ENCODE data around the gene MAT1A.

Gene MAT1A

GRCh38 chr10:80273523-80274170 is 15.8 kb downstream of the MAT1A start:
- TF ChIP-seq FOXP2 (optimal IDR thresholded peaks at IDR 0.05; ENCODE audit: borderline replicate concordance, extremely low read depth, extremely low read length, insufficient read depth) (no peak), POLR2AphosphoS5 (IDR thresholded peaks at IDR 0.05; ENCODE audit: low read depth, low read length) (no peak), REST (IDR thresholded peaks at IDR 0.05; ENCODE audit: insufficient read depth in 1 of 2, low read depth in 2 of 2, low read length in 2 of 2) (no peak), SIN3A (IDR thresholded peaks at IDR 0.05; ENCODE audit: borderline replicate concordance, insufficient read depth, low read length) (no peak), TAF1 (IDR thresholded peaks at IDR 0.05; ENCODE audit: borderline replicate concordance, insufficient read depth, low read length) (no peak)

- TF ChIP-seq SIN3A (IDR thresholded peaks at IDR 0.05; ENCODE audit: borderline replicate concordance, insufficient read depth, low read length): no peak
Measured at GRCh38 chr10:80272793-80273522, 16.5 kb downstream of the MAT1A start.

GRCh38 chr10:80271416-80271815 is 18.0 kb downstream of the MAT1A start:
- TF ChIP-seq TAF1 (IDR thresholded peaks at IDR 0.05; ENCODE audit: borderline replicate concordance, insufficient read depth, low read length) (no peak), FOXP2 (optimal IDR thresholded peaks at IDR 0.05; ENCODE audit: borderline replicate concordance, extremely low read depth, extremely low read length, insufficient read depth) (no peak), REST (IDR thresholded peaks at IDR 0.05; ENCODE audit: insufficient read depth in 1 of 2, low read depth in 2 of 2, low read length in 2 of 2) (no peak), SIN3A (IDR thresholded peaks at IDR 0.05; ENCODE audit: borderline replicate concordance, insufficient read depth, low read length) (no peak)

DNA sequence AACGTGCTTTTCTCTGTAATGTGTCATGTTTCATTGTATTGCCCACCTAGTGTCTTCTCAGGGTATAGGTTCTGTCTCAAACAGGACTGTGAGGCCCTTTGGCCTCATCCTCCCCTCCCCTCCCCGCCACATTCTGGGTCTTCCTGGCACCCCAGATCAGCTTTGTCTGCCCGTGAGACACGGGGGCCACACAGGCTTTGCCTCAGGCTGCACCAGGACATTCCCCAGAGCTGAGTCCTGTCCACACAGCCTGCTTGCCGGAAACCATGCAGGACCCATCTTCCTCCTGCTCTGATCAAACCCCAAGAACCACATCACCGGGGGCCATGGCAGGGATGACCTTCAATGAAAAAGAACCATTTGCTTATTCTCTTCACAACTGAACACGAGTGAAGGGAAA is 18.6 kb downstream of the MAT1A start:
- TF ChIP-seq FOXP2 (optimal IDR thresholded peaks at IDR 0.05; ENCODE audit: borderline replicate concordance, extremely low read depth, extremely low read length, insufficient read depth): no peak
- TF ChIP-seq POLR2AphosphoS5 (IDR thresholded peaks at IDR 0.05; ENCODE audit: low read depth, low read length): no peak
- no peak for TF ChIP-seq TAF1 (IDR thresholded peaks at IDR 0.05; ENCODE audit: borderline replicate concordance, insufficient read depth, low read length)
- no peak for TF ChIP-seq REST (IDR thresholded peaks at IDR 0.05; ENCODE audit: insufficient read depth in 1 of 2, low read depth in 2 of 2, low read length in 2 of 2)
- no peak for TF ChIP-seq SIN3A (IDR thresholded peaks at IDR 0.05; ENCODE audit: borderline replicate concordance, insufficient read depth, low read length)

DNA sequence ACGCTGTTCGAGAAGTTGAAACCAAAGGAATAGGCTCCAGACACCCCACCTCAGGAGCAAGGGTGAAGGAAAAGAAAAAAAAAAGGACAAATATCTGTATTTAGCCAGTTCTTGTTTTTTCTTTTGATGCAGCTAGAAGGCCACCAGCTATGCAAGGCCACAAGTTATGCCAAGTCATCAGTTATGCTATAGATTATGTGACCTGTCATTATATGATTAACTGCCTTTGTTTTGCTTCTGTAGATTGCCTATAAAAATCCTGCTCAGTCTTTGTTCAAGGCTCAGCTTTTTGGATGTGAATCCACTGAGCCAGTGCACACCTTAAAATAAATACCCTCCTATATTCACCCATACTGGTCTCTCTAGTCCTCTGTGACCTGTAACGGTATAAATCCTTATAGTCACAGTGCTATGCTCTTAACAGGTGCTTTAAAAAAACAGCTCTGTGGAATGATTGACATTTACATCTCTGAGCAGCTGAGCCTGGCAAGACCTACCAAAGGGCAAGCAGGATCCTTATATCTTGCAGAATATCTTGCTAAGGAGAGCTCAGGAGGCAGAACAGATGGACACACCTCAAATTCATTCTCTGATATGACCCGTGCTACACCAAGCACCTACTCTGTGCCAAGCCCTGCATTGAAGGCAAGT is 20.4 kb downstream of the MAT1A start:
- no peak for TF ChIP-seq FOXP2 (optimal IDR thresholded peaks at IDR 0.05; ENCODE audit: borderline replicate concordance, extremely low read depth, extremely low read length, insufficient read depth)
- no peak for TF ChIP-seq REST (IDR thresholded peaks at IDR 0.05; ENCODE audit: insufficient read depth in 1 of 2, low read depth in 2 of 2, low read length in 2 of 2)
- no peak for TF ChIP-seq POLR2AphosphoS5 (IDR thresholded peaks at IDR 0.05; ENCODE audit: low read depth, low read length)
- no peak for TF ChIP-seq TAF1 (IDR thresholded peaks at IDR 0.05; ENCODE audit: borderline replicate concordance, insufficient read depth, low read length)
- no peak for TF ChIP-seq SIN3A (IDR thresholded peaks at IDR 0.05; ENCODE audit: borderline replicate concordance, insufficient read depth, low read length)

Measured in PFSK-1 (cell line).